Panc1 (cell line): ENCODE data around the gene PFN3. TPM values are rescaled to one million over a fixed set of nuclear protein-coding genes. Genes with fewer than 3 reads are reported as not detected.

Experiments
- ATAC-seq: fragments of 200-7000 bp; cut with Tn5 transposase; 2 replicates; pipeline ENCODE4 v1.9.1; 2020; ENCODE audit warnings: mild to moderate bottlenecking, moderate library complexity
- BruUV-seq: library from RNA; stranded (reverse); fragments of 400-500 nt; replicated peaks from 2 replicates; lab custom pipeline; 2021; lab: Mats Ljungman, UMichigan
- CTCF ChIA-PET: fragments of 300-600 bp; sonication (Branson Sonifier 250); formaldehyde crosslinking; loops from one replicate; lab custom pipeline; 2022; ENCODE audit warnings: antibody characterized with exemption; lab: Charles Lee
- POLR2A ChIA-PET: fragments of 300-600 bp; sonication (Branson Sonifier 250); formaldehyde crosslinking; loops from one replicate; lab custom pipeline; 2022; ENCODE audit warnings: antibody characterized with exemption; lab: Charles Lee
- DNase-seq: peaks from one replicate; pipeline ENCODE4 v3.0.0-alpha.2; 2010; ENCODE audit warnings: low read depth, low spot score
- H3K27ac ChIP-seq: 2 replicates; pipeline ENCODE4 v1.5.1; 2011; ENCODE audit warnings: mild to moderate bottlenecking, low read length, inconsistent platforms
- H3K27me3 ChIP-seq: fragments of 200-500 bp; sonication (Bioruptor generic); 2 replicates; pipeline ENCODE4 v1.6.0; 2014; ENCODE audit warnings: low read length, inconsistent platforms; ENCODE audit not compliant: control insufficient read depth, insufficient read depth
- H3K36me3 ChIP-seq: fragments of 200-500 bp; sonication (Bioruptor generic); 2 replicates; pipeline ENCODE4 v1.5.1; 2014; ENCODE audit warnings: inconsistent platforms, mild to moderate bottlenecking, low read length, moderate library complexity; ENCODE audit not compliant: control insufficient read depth, insufficient read depth
- H3K4me1 ChIP-seq: 2 replicates; pipeline ENCODE4 v1.5.1; 2011; ENCODE audit warnings: inconsistent platforms, mild to moderate bottlenecking, low read length, moderate library complexity; ENCODE audit not compliant: control insufficient read depth, insufficient read depth
- H3K4me3 ChIP-seq, 2 experiments: 2 replicates each; pipeline ENCODE4 v1.5.1; 2011 to 2012; ENCODE audit warnings: low read depth in 2 of 2, low read length in 2 of 2, mild to moderate bottlenecking in 2 of 2, inconsistent platforms in 1 of 2, moderate library complexity in 1 of 2
- H3K9me3 ChIP-seq: fragments of 200-500 bp; sonication (Bioruptor generic); 2 replicates; pipeline ENCODE4 v1.5.1; 2014; ENCODE audit warnings: low read depth, mild to moderate bottlenecking, inconsistent platforms, low read length, moderate library complexity; ENCODE audit not compliant: control insufficient read depth, insufficient read depth
- POLR2AphosphoS5 ChIP-seq: IDR thresholded peaks from 2 replicates; pipeline ENCODE4 v1.6.1; 2012; ENCODE audit warnings: mild to moderate bottlenecking, low read depth, low read length, moderate library complexity
- SIN3A ChIP-seq: IDR thresholded peaks from 2 replicates; pipeline ENCODE4 v1.6.1; 2012; ENCODE audit warnings: low read depth, mild to moderate bottlenecking, low read length, moderate library complexity, borderline replicate concordance; ENCODE audit not compliant: insufficient read depth
- TCF7L2 ChIP-seq: IDR thresholded peaks from 2 replicates; pipeline ENCODE4 v1.6.1; 2011; ENCODE audit warnings: mild to moderate bottlenecking, low read depth, low read length, inconsistent platforms
- in situ Hi-C: cut with HindIII; loops from 2 replicates; pipeline ENCODE4 v1.10.0; 2016; ENCODE audit warnings: low sequenced_read_pairs, low pct_unique_long_range_greater_than_20kb
- intact Hi-C: fragments of 100-400 bp; cut with micrococcal nuclease; formaldehyde crosslinking; loops from one replicate; pipeline ENCODE4 v1.10.0; 2022; ENCODE audit not compliant: unreplicated experiment
- total RNA-seq: library from RNA; stranded (reverse); gene quantifications from one replicate; pipeline ENCODE4 v1.2.1, GENCODE V29; 2021; ENCODE audit not compliant: unreplicated experiment
- TF ChIP-seq, protein P1 (sequence below): fragments of 450-650 bp; IDR thresholded peaks from 2 replicates; pipeline ENCODE4 v1.5.1; 2017; ENCODE audit warnings: mild to moderate bottlenecking
- TF ChIP-seq, protein P2 (sequence below), 2 experiments: IDR thresholded peaks; 2 replicates each; pipeline ENCODE4 v1.6.1; 2011 to 2012; ENCODE audit warnings: low read depth in 2 of 2, control low read depth in 1 of 2, low read length in 1 of 2, mild to moderate bottlenecking in 1 of 2, moderate library complexity in 1 of 2; ENCODE audit not compliant: insufficient read depth in 1 of 2

The PFN3 gene
- total RNA-seq, 1 experiment from 2014 or later = not detected

DNA sequence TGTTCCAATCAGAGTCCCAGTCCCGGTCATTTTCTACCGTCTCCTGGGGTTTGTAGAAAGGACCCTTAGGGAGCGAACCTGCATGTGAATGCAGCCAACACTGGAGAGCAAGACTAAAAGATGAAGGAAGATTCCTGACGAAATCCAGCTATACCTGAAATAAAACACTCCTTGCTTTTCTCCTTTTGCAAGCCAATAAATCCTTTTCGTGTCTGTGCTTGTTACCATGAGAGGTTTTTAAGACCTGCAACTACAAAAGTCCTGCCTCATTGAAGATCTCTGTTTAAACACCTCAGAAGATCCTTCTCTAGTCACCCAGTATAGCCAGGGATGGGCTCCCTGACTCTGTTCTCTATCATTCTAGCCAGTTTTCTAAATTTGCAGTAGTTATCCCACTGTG, 26.2 kb downstream of the PFN3 start:
- ATAC-seq (no peak), DNase-seq (no peak)
- in situ Hi-C loops = no loop called here
- ChIA-PET CTCF (no interaction called here), POLR2A (no interaction called here)
- H3K36me3 ChIP-seq = no peaks in the 10 kb centered on the region; the same call in 1 of the 2 replicates
- no peak overlapping the region for H3K4me3 ChIP-seq
- no TSS peak for BruUV-seq
- H3K27ac ChIP-seq = no peak overlapping the region
- TF ChIP-seq, protein P1, sequence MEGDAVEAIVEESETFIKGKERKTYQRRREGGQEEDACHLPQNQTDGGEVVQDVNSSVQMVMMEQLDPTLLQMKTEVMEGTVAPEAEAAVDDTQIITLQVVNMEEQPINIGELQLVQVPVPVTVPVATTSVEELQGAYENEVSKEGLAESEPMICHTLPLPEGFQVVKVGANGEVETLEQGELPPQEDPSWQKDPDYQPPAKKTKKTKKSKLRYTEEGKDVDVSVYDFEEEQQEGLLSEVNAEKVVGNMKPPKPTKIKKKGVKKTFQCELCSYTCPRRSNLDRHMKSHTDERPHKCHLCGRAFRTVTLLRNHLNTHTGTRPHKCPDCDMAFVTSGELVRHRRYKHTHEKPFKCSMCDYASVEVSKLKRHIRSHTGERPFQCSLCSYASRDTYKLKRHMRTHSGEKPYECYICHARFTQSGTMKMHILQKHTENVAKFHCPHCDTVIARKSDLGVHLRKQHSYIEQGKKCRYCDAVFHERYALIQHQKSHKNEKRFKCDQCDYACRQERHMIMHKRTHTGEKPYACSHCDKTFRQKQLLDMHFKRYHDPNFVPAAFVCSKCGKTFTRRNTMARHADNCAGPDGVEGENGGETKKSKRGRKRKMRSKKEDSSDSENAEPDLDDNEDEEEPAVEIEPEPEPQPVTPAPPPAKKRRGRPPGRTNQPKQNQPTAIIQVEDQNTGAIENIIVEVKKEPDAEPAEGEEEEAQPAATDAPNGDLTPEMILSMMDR = no peak
- TF ChIP-seq, protein P2, sequence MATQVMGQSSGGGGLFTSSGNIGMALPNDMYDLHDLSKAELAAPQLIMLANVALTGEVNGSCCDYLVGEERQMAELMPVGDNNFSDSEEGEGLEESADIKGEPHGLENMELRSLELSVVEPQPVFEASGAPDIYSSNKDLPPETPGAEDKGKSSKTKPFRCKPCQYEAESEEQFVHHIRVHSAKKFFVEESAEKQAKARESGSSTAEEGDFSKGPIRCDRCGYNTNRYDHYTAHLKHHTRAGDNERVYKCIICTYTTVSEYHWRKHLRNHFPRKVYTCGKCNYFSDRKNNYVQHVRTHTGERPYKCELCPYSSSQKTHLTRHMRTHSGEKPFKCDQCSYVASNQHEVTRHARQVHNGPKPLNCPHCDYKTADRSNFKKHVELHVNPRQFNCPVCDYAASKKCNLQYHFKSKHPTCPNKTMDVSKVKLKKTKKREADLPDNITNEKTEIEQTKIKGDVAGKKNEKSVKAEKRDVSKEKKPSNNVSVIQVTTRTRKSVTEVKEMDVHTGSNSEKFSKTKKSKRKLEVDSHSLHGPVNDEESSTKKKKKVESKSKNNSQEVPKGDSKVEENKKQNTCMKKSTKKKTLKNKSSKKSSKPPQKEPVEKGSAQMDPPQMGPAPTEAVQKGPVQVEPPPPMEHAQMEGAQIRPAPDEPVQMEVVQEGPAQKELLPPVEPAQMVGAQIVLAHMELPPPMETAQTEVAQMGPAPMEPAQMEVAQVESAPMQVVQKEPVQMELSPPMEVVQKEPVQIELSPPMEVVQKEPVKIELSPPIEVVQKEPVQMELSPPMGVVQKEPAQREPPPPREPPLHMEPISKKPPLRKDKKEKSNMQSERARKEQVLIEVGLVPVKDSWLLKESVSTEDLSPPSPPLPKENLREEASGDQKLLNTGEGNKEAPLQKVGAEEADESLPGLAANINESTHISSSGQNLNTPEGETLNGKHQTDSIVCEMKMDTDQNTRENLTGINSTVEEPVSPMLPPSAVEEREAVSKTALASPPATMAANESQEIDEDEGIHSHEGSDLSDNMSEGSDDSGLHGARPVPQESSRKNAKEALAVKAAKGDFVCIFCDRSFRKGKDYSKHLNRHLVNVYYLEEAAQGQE (IDR thresholded peaks at IDR 0.05; ENCODE audit: insufficient read depth in 1 of 2, low read depth in 2 of 2, low read length in 1 of 2) = no peak
- TF ChIP-seq TCF7L2 (no peak), POLR2AphosphoS5 (no peak), SIN3A (no peak)
- intact Hi-C loops = no loop called here
- H3K4me1 ChIP-seq = 0 out of 2 replicates have a peak, but pooled peaks cover under 1% of the 10 kb centered on the region
- H3K27me3 ChIP-seq = no peaks in the 10 kb centered on the region
- no peaks in the 10 kb centered on the region for H3K9me3 ChIP-seq

DNA sequence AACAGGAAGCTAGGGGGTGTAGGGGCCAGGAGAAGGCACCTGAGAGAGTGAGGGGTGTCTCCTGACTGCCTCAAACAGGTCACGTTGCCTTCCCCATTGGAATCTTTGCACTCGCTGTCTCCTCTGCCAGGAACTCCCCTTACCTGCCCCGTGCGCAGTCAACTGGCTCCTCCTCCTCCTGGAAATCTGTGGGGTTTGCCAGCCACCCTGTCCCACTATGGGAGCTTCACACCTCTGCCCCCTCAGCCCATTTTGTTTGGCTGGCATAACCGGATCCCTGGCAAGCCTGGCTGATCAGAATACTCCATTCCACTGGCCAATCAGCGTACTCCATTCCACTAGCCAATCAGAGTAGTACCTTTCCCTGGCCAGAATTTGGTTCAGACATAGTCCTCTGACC, 26.7 kb downstream of the PFN3 start:
- ATAC-seq (no peak), DNase-seq (no peak)
- Histone ChIP-seq H3K27ac (no peak overlapping the region), H3K36me3 (no peaks in the 10 kb centered on the region; the same call in 1 of the 2 replicates), H3K27me3 (no peaks in the 10 kb centered on the region), H3K4me1 (no peaks in the 10 kb centered on the region), H3K9me3 (no peaks in the 10 kb centered on the region), H3K4me3 (no peak overlapping the region)
- intact Hi-C loops = no loop called here
- TF ChIP-seq, protein P2 (IDR thresholded peaks at IDR 0.05; ENCODE audit: insufficient read depth in 1 of 2, low read depth in 2 of 2, low read length in 1 of 2) = no peak
- TF ChIP-seq SIN3A = no peak
- no peak for TF ChIP-seq POLR2AphosphoS5
- TF ChIP-seq, protein P1 = no peak
- no peak for TF ChIP-seq TCF7L2
- POLR2A ChIA-PET = no interaction called here
- no TSS peak for BruUV-seq
- CTCF ChIA-PET = no interaction called here
- in situ Hi-C loops = no loop called here
